NCI-H1417 treated with DMSO at 0.1 percent for 48 hours (cell line): ENCODE measurements around the gene SGPP2.
"Not testable (repeated sequence)": the region's sequence is repeated elsewhere in the genome, so short reads cannot be mapped to it uniquely, and the experiment has no call there.

Experiments
- DNase-seq: peaks from one replicate; lab custom pipeline; 2025; lab: John Stamatoyannopoulos, UW

SGPP2 gene

GRCh38 chr2:222576171-222577081, 152.1 kb downstream of the SGPP2 start:
- no peak for DNase-seq

GRCh38 chr2:222577341-222577740, 153.0 kb downstream of the SGPP2 start:
- no peak for DNase-seq

GRCh38 chr2:222582928-222583327, 158.6 kb downstream of the SGPP2 start:
- DNase-seq, result no peak

GRCh38 chr2:222584589-222584988, 160.2 kb downstream of the SGPP2 start:
- not testable (repeated sequence) for DNase-seq

GRCh38 chr2:222591661-222592060, 167.3 kb downstream of the SGPP2 start:
- DNase-seq, result no peak

GRCh38 chr2:222592176-222592575, 167.8 kb downstream of the SGPP2 start:
- DNase-seq, result no peak

GRCh38 chr2:222594679-222595078, 170.3 kb downstream of the SGPP2 start:
- DNase-seq, result no peak

GRCh38 chr2:222595581-222595980, 171.2 kb downstream of the SGPP2 start:
- no peak for DNase-seq

GRCh38 chr2:222598611-222599010, 174.3 kb downstream of the SGPP2 start:
- DNase-seq, result no peak

- DNase-seq, result no peak
Observed at GRCh38 chr2:222603501-222603900, 179.2 kb downstream of the SGPP2 start.

GRCh38 chr2:222604749-222605515, 180.6 kb downstream of the SGPP2 start:
- DNase-seq, result no peak

GRCh38 chr2:222606306-222606705, 182.0 kb downstream of the SGPP2 start:
- DNase-seq, result no peak

GRCh38 chr2:222608081-222608480, 183.7 kb downstream of the SGPP2 start:
- no peak for DNase-seq

GRCh38 chr2:222609381-222609780, 185.0 kb downstream of the SGPP2 start:
- no peak for DNase-seq
